GM23338 (cell line): Measurements from ENCODE around the gene IYD. TPM values are rescaled to one million over a fixed set of nuclear protein-coding genes. Genes with fewer than 3 reads are reported as not detected.

ENCODE experiments used
- ATAC-seq: fragments of 200-7000 bp; cut with Tn5 transposase; 3 replicates; pipeline ENCODE4 v1.9.1; 2020
- DNase-seq: peaks from one replicate; pipeline ENCODE4 v3.0.0-alpha.2; 2015; ENCODE audit warnings: low spot score
- H2AFZ ChIP-seq: fragments of 200-600 bp; sonication (generic); 2 replicates; pipeline ENCODE4 v1.8.0; 2016; ENCODE audit warnings: antibody characterized with exemption, mild to moderate bottlenecking, moderate library complexity
- H3F3A ChIP-seq: fragments of 200-600 bp; sonication (generic); replicated peaks from 2 replicates; pipeline ENCODE4 v1.8.0; 2017; ENCODE audit warnings: antibody characterized with exemption, mixed run types, low read depth
- H3K27ac ChIP-seq: fragments of 200-600 bp; sonication (generic); 2 replicates; pipeline ENCODE4 v1.6.1; 2016; ENCODE audit warnings: low read depth
- H3K27me3 ChIP-seq: fragments of 200-600 bp; sonication (generic); 2 replicates; pipeline ENCODE4 v1.8.0; 2016; ENCODE audit warnings: mild to moderate bottlenecking, mixed run types, moderate library complexity; ENCODE audit not compliant: insufficient read depth
- H3K36me3 ChIP-seq: fragments of 200-600 bp; sonication (generic); 2 replicates; pipeline ENCODE4 v1.8.0; 2016; ENCODE audit warnings: mild to moderate bottlenecking; ENCODE audit not compliant: insufficient read depth
- H3K4me1 ChIP-seq: fragments of 200-600 bp; sonication (generic); 2 replicates; pipeline ENCODE4 v1.8.0; 2016; ENCODE audit warnings: mild to moderate bottlenecking, moderate library complexity; ENCODE audit not compliant: insufficient read depth
- H3K4me2 ChIP-seq: fragments of 200-600 bp; sonication (generic); 2 replicates; pipeline ENCODE4 v1.7.1; 2017; ENCODE audit warnings: mixed run types
- H3K4me3 ChIP-seq: fragments of 200-600 bp; sonication (generic); 2 replicates; pipeline ENCODE4 v1.6.1; 2016; ENCODE audit warnings: mixed run types
- H3K79me2 ChIP-seq: fragments of 200-600 bp; sonication (generic); replicated peaks from 2 replicates; pipeline ENCODE4 v1.8.0; 2017; ENCODE audit warnings: mild to moderate bottlenecking; ENCODE audit not compliant: insufficient read depth
- H3K9me2 ChIP-seq: fragments of 200-600 bp; sonication (generic); 2 replicates; pipeline ENCODE4 v1.8.0; 2017; ENCODE audit not compliant: insufficient read depth
- H4K20me1 ChIP-seq: fragments of 200-600 bp; sonication (generic); replicated peaks from 2 replicates; pipeline ENCODE4 v1.8.0; 2017; ENCODE audit warnings: mild to moderate bottlenecking; ENCODE audit not compliant: insufficient read depth
- H3K27ac Mint-ChIP-seq: 2 replicates; pipeline ENCODE4 v1.8.0; 2020; ENCODE audit warnings: inconsistent platforms, mild to moderate bottlenecking, moderate library complexity, mixed read lengths
- H3K27me3 Mint-ChIP-seq: 3 replicates; pipeline ENCODE4 v1.8.0; 2022; ENCODE audit warnings: low read depth, mild to moderate bottlenecking, moderate library complexity, mixed read lengths, inconsistent platforms; ENCODE audit not compliant: insufficient read depth, poor library complexity
- H3K36me3 Mint-ChIP-seq: 3 replicates; pipeline ENCODE4 v1.8.0; 2021; ENCODE audit warnings: low read depth, mild to moderate bottlenecking, inconsistent platforms, moderate library complexity, mixed read lengths
- H3K4me1 Mint-ChIP-seq: 3 replicates; pipeline ENCODE4 v1.8.0; 2020; ENCODE audit warnings: mild to moderate bottlenecking, inconsistent platforms, mixed read lengths
- H3K4me3 Mint-ChIP-seq: 3 replicates; pipeline ENCODE4 v1.8.0; 2021; ENCODE audit warnings: moderate library complexity, mild to moderate bottlenecking, inconsistent platforms, mixed read lengths
- H3K9me3 Mint-ChIP-seq: 3 replicates; pipeline ENCODE4 v1.8.0; 2020; ENCODE audit warnings: moderate library complexity, mild to moderate bottlenecking, inconsistent platforms, mixed read lengths
- CREB1 ChIP-seq: fragments of 250-450 bp; sonication (Bioruptor Pico); IDR thresholded peaks from 2 replicates; pipeline ENCODE4 v1.5.0; 2020; ENCODE audit warnings: low read depth, mild to moderate bottlenecking, moderate library complexity
- CTCF ChIP-seq, 2 experiments: fragments of 200-600 bp in 1 of 2; sonication (generic) in 1 of 2; conservative IDR thresholded peaks; 2 replicates each; pipeline versions ENCODE4 v1.5.1 to v1.6.1; 2016 to 2017; ENCODE audit warnings: antibody characterized with exemption in 2 of 2, low read depth in 2 of 2, mild to moderate bottlenecking in 2 of 2, moderate library complexity in 1 of 2
- EZH2 ChIP-seq: fragments of 200-600 bp; sonication (generic); IDR thresholded peaks from one replicate; pipeline ENCODE4 v1.8.0; 2017; ENCODE audit warnings: antibody characterized with exemption, mild to moderate bottlenecking, low read depth; ENCODE audit not compliant: unreplicated experiment
- EZH2phosphoT487 ChIP-seq: fragments of 200-600 bp; sonication (generic); IDR thresholded peaks from one replicate; pipeline ENCODE4 v1.8.1; 2018; ENCODE audit warnings: antibody characterized with exemption; ENCODE audit not compliant: unreplicated experiment
- JUNB ChIP-seq: IDR thresholded peaks from one replicate; pipeline ENCODE4 v1.6.1; 2016; ENCODE audit warnings: antibody characterized with exemption; ENCODE audit not compliant: unreplicated experiment
- NANOG ChIP-seq: IDR thresholded peaks from 2 replicates; pipeline ENCODE4 v1.6.1; 2016; ENCODE audit warnings: antibody characterized with exemption, borderline replicate concordance
- POLR2AphosphoS5 ChIP-seq: IDR thresholded peaks from 2 replicates; pipeline ENCODE4 v1.6.1; 2016; ENCODE audit warnings: antibody characterized with exemption, low read depth
- REST ChIP-seq: IDR thresholded peaks from one replicate; pipeline ENCODE4 v1.6.1; 2018; ENCODE audit warnings: antibody characterized with exemption; ENCODE audit not compliant: unreplicated experiment
- ZNF114 ChIP-seq: fragments of 250-450 bp; sonication (Bioruptor Pico); IDR thresholded peaks from 2 replicates; pipeline ENCODE4 v1.5.0; 2020; ENCODE audit warnings: mild to moderate bottlenecking, moderate library complexity
- ZNF331 ChIP-seq: fragments of 250-450 bp; sonication (Bioruptor Pico); IDR thresholded peaks from 2 replicates; pipeline ENCODE4 v1.5.0; 2020; ENCODE audit warnings: low read depth, mild to moderate bottlenecking, moderate library complexity
- polyA plus RNA-seq: library from polyadenylated mRNA; unstranded; fragments of >200 nt; fragmentation: Nextera tagmentation; extraction: Ambion mirVana; gene quantifications from 2 replicates; pipeline ENCODE4 v1.2.1, GENCODE V29; 2016
- total RNA-seq: library from RNA; depleted of rRNA; stranded (reverse); fragments of >200 nt; shearing (Covaris generic); gene quantifications from 2 replicates; pipeline ENCODE4 v1.2.3, GENCODE V29; 2014

The IYD gene
- total and polyA plus RNA-seq, 2 experiments from 2014 or later = not detected

GRCh38 chr6:150319924-150320323 is 48.9 kb upstream of the IYD start:
- peak overlapping the region; percentile 16; the same call in 1 of the 2 replicates for H2AFZ ChIP-seq
- no peak overlapping the region for H3K27ac ChIP-seq
- Mint-ChIP-seq H3K27ac (no peak overlapping the region), H3K36me3 (no peaks in the 10 kb centered on the region), H3K4me3 (no peak overlapping the region), H3K27me3 (peaks cover 7% of the 10 kb centered on the region), H3K4me1 (peaks cover 11% of the 10 kb centered on the region), H3K9me3 (no peaks in the 10 kb centered on the region)
- H3K27me3 ChIP-seq = no peaks in the 10 kb centered on the region
- no peaks in the 10 kb centered on the region for H3K79me2 ChIP-seq
- H4K20me1 ChIP-seq = no peaks in the 10 kb centered on the region
- ATAC-seq (no peak), DNase-seq (no peak)
- no peaks in the 10 kb centered on the region for H3K36me3 ChIP-seq
- no peaks in the 10 kb centered on the region for H3K9me2 ChIP-seq
- TF ChIP-seq CTCF (conservative IDR thresholded peaks at IDR 0.05; ENCODE audit: low read depth in 2 of 2) = no peak
- H3K4me3 ChIP-seq = no peak overlapping the region
- no peaks in the 10 kb centered on the region for H3F3A ChIP-seq
- no peak overlapping the region for H3K4me2 ChIP-seq
- no peaks in the 10 kb centered on the region for H3K4me1 ChIP-seq

- Mint-ChIP-seq H3K4me1 (peaks cover 11% of the 10 kb centered on the region), H3K27me3 (peaks cover 7% of the 10 kb centered on the region), H3K9me3 (peaks cover 2% of the 10 kb centered on the region; the same call in 1 of the 3 replicates), H3K27ac (no peak overlapping the region), H3K36me3 (no peaks in the 10 kb centered on the region; the same call in 2 of the 3 replicates), H3K4me3 (no peak overlapping the region)
- DNase-seq (no peak), ATAC-seq (no peak)
- Histone ChIP-seq H3K36me3 (no peaks in the 10 kb centered on the region), H4K20me1 (no peaks in the 10 kb centered on the region), H3K79me2 (no peaks in the 10 kb centered on the region), H3K27me3 (no peaks in the 10 kb centered on the region), H3K27ac (no peak overlapping the region), H3K4me1 (no peaks in the 10 kb centered on the region), H3K9me2 (no peaks in the 10 kb centered on the region), H3K4me3 (no peak overlapping the region), H3F3A (no peaks in the 10 kb centered on the region), H2AFZ (peak overlapping the region; percentile 56; the same call in 1 of the 2 replicates), H3K4me2 (no peak overlapping the region)
- TF ChIP-seq EZH2phosphoT487 = no peak
- no peak for TF ChIP-seq CTCF (conservative IDR thresholded peaks at IDR 0.05; ENCODE audit: low read depth in 2 of 2)
- no peak for TF ChIP-seq REST
- no peak for TF ChIP-seq ZNF331 (CRISPR knock-in tag)
- TF ChIP-seq EZH2 = no peak
- TF ChIP-seq NANOG = no peak
- no peak for TF ChIP-seq CREB1 (CRISPR knock-in tag)
- TF ChIP-seq POLR2AphosphoS5 = no peak
- no peak for TF ChIP-seq JUNB
- TF ChIP-seq ZNF114 (CRISPR knock-in tag) = no peak
Measured at GRCh38 chr6:150320442-150320841, 48.4 kb upstream of the IYD start.
